HG02870 (cell line): ENCODE measurements around the gene TSPO.

Experiments
- ATAC-seq: cut with Tn5 transposase; IDR thresholded peaks from one replicate; pipeline ENCODE4 v1.9.1; 2021; ENCODE audit warnings: mild to moderate bottlenecking, moderate library complexity; ENCODE audit not compliant: unreplicated experiment

The TSPO gene

DNA sequence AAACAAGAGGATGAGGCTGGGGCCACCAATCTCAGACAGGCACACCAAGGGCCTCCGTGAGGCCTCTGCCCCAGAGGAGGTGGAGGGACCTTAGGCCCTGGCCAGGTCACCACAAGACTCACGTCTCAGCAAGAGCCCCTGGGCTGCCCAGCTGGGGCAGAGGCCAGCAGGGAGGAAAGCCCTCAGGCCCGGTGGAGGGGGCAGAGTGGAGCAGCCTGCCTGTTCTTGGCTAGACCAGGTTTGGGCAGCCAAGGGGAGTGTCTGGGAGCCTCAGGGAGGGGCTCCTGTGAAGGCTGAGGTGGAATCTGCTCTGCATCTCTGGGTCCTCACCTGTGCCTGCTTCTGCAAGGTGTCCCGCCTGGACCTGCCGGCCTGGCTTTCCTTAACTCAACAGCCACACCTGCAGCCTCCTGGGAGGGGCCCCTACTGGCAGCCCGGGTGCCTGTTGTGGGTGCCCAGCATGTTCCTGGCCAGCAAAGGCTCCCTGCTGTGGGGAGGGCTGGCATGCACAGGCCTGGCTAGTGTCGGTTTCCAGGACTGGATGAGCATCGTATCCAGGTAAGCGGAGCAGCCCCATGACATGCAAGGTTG lies 23.7 kb downstream of the TSPO start:
- no peak for ATAC-seq

DNA sequence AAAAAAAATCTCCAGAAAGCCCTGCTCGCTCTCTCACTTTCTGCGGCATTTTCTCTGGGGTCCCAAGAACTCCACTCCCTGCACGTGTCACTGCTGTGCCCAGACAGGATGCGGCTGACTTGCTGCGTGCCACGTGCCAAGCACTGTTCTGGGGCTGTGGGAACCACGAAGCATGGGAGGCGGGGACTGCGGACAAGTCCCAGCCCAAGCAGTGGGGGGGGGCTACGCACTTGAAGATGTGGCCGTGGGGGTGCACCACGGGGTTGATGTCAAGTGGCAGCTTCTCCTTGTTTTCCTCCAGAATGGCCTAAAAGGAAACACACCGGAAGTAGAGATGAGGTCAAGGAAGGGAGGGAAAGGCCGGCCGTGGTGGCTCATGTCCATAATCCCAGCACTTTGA lies 24.7 kb downstream of the TSPO start:
- no peak for ATAC-seq

DNA sequence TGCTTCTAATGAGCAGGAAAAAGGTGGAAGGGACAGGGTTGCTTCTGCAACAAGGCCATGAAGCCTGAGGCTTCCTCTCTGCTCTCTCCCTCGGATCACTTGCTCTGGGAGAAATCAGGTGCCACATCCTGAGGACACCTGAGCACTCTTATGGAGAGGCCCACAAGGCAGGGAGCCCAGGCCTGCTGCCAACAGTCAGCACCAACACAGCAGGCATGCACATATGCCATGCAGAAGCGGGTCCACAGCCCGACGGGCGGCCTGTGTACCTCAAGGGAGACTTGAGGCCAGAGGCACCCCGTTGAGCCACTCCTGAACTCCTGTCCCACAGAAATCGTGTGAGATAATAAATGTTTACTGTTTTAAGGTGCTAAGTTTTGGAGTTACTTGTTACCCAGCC lies 26.1 kb downstream of the TSPO start:
- no peak for ATAC-seq

DNA sequence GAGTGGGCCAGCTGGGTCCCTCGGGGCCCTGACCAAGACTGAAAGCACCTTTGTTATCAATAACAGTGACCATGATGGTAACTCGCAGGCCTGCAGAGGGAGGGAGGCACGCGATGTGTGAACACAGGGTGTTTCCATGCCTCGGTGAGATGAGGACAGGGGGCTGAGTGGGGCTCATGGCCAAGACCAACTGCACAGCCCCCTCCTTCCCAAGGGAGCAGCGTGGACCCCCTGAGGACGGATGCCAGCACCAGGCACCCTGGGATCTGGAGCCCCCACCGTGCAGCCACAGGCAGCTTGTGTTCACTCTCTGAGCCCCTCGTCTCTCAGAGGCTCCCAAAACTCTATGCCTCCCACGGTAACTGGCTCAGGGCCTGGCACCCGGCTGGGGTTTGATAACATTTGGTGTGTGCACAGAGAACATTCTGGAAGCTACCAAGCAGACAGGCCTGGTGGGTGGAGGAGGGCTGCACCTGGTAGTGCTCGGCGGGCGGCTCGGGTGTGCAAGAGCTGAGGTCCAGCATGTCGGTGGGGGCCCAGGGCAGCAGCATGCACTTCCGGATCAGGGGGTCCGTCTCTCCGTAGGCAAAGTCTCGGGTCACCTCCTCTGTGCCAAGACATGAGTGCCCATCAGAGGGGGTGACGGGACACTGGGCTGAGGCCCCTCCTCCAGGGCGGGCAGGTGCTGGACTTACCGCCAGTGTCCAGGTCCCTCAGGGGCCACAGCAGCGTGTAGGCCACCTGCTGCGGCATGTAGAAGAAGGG lies 28.0 kb downstream of the TSPO start:
- ATAC-seq, result no peak

DNA sequence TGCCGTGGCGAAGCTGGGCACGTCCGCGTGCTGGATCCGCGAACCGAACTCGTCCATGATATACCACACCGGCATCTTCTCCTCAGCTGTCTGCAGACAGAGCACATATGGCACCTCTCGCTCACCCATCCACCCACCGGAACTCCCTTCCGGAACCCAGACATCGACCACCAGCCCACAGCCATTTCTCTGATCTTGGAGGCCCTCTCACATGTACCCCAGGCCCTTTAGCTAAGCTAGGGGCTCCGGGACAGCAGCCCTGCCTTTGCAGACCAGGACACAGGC lies 28.5 kb downstream of the TSPO start:
- ATAC-seq, result no peak

DNA sequence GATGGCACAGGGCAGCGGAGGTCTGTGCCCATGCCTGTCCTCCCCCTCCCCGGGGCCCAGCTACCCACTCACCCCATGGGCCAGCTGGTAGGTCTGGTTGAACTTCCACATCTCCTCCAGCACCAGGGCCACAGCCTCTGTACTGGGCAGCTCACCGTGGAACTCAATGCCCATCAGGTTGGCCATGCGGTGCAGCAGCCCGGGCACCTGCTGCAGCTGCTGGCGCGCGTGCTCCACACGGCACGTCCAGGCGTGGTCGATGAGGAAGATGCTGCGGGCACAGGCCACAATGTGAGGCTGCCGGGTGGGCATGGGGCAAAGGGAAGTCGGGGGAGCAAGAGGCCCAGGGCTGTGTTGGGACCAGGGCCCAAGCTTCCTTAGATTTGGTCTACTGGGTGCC lies 29.3 kb downstream of the TSPO start:
- ATAC-seq, result no peak

DNA sequence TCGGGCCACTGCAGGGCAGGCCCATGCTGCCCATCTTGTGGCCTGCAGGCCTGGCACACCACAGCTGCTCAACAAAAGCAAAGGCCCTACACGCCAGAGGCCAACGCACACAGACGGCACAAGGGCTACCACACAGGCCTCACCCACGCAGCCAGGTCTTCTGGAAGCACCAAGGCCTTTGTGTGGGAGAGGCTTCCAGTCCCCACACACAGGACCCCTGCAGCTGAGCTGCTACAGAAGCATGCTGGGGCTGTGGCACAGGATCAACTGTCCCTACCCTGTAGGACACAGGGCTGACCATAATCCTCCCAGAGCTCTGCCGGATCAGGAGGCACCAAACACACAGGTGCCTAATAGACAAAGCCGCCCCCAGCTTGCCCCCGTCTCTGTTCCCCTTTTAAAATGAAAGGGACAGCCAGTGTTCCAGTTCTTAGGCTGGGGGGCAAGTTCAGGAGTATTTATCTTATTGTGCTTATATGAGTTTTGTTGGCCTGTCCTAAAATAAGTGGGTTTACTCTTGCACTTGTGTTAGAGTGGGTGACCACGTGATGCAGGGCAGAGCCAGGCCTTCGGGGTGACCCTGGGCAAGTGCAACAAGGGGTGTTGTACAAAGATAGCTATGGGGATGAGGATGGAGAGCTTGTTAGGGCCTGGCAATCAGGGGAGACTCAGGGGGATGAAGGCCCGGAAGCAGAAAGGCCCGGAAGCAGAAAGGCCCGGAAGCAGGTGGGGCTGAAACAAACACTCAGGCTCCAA lies 30.1 kb downstream of the TSPO start:
- ATAC-seq, result no peak

DNA sequence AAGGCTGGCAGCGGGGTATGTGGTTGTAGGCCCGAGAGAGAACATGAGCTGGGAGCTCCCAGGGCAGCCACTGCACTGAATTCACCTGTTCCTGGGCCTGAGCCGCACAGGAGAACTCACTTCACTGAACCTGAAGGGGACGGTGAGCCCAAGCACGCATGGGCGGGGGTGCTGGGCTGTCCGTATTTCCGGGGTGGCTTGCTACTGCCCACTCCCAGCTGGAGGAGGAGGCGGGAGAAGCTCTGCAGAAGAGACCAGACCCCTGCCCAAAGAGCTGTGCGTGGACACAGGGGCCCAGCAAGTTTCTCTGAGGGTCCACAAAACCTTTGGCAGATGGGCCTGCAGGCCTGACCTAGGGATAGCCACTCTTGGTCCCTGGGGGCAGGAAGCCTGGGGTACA lies 30.8 kb downstream of the TSPO start:
- no peak for ATAC-seq

DNA sequence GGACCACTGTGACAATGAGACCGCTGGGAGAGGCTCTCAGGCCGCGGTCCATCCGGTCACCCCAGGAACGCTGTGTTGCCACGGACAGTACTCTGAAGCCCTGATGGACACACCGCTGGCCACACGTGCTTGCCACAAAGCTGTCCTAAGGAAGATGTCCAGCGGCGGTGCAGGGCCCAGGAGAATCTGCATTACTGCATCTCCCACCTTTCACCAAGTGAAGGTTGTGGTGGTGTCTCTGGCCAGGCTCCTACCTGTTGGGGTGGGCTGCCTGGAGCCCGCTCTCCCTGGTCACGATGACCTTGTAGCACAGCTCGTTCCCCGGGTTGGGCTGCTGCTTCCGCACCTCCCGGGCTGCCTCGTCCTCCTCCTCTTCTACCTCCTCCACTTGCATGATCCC lies 31.4 kb downstream of the TSPO start:
- ATAC-seq, result no peak

DNA sequence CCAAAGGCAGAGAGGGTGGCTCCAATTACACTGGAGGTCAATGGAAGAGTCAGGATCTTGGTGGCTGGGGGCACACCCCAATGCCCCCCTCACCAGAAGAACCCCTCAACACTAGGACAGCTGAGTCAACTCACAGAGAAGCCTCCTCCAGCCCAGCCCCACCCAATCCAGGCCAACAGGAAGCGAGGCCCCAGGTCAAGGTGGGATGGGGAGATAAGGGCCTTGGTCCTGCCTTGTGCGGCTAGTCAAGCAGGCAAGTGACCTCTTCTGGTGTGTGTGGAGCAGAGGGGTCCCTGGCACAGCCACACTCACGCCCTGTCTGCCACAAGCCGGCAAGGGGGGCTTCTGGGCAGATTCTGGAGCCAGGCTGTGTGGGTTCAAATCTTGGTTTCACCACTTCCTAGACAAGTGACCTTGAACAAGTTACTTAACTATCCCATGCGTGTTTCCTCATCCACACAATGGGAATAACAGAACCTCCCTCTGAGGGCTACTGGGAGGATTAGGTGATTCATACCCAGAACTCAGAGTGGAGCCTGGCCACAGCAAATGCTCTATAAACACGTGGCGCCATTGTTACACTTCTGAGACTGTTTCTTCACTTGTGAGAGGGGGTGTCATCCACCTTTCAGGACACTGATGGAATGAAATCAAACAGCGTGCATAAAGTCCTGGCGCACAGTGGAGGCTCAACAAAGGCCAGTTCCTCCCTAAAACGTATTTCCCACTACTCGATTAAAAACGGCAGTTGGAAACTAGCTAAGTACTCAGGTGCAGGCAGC lies 32.3 kb downstream of the TSPO start:
- no peak for ATAC-seq

DNA sequence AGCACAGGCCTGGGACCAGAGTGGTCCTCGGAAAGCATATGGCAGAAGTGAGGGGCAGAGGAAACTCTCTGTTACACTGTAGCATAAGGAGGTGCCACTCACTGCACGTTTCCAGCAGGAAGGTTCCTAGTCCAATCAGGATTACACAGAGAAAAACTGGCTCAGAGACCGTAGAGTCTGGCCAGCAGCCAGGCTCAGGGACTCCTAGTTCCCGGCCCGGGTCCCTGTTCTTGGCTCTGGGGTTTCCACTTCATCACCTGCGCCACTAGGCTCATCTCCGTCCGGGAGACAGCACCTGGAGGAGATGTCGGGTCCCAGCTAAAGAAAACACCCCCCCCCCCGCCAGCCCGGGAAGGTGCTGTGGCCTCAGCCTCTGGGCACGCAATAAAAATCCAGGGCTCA lies 34.5 kb downstream of the TSPO start:
- ATAC-seq, result no peak

DNA sequence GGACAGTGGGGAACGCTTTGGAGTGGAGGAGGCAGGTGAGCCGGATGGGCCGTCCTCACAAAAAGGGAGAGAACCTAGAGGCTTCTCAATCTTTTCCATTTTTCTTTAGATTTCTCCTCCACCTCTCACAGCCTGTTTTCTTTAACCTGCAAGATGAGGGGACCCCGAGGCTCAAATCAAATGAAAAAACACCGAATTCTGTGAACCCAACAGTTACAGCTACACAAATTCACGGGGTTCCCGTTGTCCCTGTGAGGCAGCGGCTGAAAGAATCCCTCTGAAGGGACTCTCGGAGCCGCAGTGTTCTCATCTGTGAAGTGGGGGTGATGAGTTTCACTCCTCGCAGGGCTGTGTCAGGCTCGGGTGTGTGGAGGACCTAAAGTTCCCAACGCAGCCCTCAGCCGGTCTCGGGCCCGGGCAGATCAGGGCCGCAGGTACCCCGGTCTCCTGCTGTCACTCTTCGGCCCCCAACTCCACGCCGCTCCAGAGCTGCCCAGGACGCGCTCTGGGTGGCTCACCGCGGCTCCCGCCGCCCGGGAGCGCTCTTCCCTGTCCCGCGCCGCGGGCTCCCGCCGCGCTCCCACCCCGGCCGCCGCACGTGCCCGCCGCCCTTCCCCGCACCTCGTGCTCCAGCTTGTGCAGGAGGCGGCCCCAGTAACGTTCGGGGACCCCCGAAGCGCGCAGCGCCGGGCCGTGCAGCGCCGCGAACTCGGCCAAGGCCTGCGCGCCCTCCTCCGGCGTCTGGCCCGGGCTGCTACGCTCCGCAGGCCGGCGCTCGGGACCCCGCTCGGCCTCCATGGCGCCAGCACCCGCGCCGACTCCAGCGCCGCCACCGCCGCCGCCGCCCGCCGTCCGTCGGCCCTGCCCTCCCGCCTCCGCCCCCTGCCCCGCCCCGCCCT lies 35.2 kb downstream of the TSPO start, which contains the start of gene TTLL12:
TSS of gene TTLL12 (minus strand) at position 863 of the 899 bp plus-strand sequence. CDS start at position 798, 65 bp downstream.
- ATAC-seq, result no peak

DNA sequence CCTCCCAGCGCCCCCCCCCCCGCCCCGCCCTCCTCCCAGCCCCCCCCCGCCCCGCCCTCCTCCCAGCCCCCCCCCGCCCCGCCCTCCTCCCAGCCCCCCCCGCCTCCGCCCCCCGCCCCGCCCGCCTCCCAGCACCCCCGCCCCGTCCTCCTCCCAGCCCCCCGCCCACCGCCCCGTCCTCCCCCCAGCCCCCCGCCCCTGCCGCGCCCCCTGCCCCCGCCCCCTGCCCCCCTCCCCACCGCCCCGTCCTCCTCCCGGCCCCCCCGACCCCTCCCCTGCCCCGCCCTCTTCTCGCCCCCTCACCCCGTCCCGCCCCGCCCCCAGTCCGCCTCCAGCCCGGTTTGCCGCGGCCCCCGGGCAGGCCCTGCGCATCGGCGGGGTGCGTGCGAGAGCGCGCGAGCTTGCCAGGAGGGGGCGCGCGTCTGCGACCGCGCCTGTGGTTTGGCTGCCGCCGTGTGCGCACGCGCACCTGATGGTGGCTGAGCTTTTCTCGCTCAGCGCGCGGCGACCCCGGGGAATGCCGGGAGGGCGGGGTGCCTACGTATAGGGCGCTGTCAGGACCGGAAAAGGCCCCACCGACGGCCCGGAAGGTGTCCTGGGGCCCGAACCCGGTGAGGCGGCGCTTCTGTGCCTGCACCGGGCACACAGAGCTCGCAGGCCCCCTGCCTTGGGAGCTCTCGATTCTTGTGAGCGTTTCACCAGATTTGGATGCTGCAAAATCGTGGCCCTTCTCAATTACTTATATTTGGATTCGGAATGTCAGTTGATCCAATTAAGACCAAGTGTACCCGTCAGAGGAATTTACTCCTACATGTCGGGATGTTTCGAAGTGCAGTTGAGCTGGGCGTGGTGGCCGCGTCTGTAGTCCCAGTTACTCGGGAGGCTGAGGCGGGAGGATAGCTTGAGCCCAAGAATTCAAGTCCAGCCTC lies 36.1 kb downstream of the TSPO start:
- ATAC-seq, result peak; percentile 83

DNA sequence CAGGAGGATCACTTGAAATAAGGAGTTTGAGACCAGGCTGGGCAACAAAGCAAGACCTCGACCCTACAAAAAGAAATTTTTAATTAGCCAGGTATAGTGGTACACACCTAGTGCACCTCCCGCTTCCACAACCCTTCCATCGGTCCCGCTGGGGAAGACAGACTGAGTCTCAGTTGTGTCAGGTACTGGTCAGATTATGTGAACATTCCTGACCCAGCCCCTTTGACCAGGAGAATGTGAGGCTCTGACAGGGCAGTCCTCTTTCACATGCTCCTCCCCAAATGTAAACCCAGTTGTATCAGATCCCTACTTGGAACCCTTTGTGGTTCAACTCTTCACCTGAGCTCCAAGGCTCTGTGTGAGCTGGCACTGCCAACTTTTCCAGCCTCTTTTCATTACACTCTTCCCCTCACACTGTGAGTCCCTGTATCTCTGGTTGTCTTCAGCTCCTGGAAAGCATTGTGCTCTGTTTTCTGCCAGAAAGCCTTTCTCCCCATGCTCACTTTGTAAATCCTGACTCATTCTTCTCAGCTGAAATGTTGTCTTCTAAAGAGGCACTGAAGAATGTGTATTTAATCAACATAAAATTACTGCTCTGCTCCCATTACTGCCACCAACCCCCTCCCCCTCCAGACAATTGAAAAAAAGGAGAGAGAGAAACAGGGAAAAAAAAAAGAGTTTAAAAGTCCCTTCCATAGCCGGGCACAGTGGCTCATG lies 37.6 kb downstream of the TSPO start:
- no peak for ATAC-seq

DNA sequence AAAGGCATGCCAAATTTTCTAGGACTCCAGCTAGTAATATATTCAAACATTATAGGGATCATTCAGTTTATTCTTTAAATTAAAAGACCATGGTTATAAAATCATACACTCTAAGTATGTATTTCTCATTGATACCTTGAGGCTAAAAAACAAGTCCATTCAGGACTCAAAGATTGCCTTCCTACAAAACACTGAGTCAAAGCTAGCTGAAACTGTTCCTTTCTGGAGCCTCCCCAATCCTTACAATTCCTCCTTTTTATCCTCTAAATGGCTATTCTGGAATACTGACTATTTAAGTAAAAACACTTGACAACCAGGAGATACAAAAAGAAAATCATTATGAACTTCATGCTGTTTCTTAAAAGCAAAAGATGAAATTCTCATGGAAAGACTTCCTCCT lies 40.5 kb downstream of the TSPO start:
- no peak for ATAC-seq

DNA sequence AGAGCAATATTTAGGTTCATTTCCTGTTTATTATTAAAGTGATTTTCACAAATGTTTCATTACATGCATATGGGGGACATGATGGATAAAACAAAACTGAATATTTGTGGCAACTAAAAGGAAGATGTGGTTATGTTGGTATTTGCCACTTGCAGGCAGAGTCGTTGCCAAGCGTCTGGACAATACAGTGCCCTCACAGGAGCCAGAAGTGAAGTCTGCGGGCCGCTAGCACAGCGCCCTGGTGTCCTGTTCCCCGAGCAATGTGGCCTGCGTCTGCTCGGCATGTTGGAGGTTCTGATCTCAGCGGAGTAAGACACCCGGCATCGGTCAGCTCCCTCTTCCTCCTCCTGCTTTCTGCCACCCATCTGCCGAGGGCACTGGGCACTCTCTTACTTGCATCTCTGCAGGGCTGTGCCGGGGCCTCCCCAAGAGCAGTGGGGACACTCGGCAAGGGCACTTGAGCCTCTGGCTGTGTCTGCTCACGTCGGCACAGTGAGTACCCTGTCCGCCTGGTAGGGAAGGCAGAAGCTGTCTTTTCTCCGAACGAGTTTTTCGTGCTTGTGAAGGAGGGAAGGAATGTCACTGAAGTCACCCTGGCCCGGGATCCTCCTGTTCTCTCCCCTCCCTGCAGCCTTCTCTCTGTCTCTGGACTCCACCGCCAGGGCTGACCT lies 46.0 kb downstream of the TSPO start:
- ATAC-seq, result no peak

DNA sequence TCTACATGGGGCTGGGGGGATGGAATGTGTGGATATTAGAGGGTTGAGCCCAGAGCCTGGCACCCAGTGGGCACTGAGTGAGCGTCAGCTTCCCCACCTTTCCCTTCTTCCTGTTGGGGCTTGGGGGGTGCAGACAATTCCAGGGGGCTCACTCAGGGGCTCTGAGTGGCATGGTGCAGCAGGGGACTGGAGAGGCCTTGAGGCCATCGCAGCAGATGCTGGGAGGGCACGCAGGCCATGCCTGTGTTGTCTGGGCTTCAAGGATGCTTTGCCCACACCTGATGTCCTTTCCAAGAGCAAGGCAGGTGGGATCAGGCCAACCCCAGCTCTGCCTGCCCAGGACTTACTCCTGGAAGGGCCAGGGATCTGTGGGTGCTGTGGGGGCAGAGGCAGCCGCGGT lies 46.8 kb downstream of the TSPO start:
- ATAC-seq, result no peak

DNA sequence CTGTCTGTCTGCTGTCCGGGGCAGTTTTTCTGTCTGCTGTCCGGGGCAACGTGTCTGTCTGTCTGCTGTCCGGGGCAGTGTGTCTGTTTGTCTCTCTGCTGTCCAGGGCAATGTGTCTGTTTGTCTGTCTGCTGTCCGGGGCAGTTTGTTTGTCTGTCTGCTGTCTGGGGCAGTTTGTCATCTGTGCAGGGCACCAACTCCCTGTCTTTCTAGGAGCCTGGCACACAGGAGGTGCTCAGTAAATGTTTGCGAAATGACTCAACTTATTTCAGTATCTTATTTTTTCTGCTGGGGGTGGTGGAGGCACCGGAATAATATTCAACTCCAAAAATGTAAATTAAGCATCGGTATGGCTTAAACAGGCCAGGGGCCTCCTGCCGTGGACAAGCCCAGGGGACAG lies 47.6 kb downstream of the TSPO start:
- no peak for ATAC-seq
